ENCODE measurements around the gene GGA2. TPM values are rescaled to one million over a fixed set of nuclear protein-coding genes. Genes with fewer than 3 reads are reported as not detected.

GGA2 gene
- total RNA-seq, 4 donors from 2014 or later = 36.5 to 50.5 (median 41.5) TPM

DNA sequence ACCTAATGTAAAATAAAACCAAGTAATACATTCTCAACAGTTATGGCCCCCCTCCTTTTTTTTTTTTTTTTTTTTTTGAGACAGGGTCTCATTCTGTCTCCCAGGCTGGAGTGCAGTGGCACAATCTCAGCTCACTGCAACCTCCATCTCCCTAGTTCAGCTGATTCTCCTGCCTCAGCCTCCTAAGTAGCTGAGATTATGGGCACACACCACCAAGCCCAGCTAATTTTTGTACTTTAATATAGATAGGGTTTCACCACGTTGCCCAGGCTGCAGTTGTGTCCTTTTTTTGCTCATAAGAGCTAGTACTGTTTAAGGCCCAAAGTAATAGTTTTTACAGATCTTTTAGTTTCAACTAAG is 28.6 kb upstream of the GGA2 start:
- H3K4me1 ChIP-seq = no peaks in the 10 kb centered on the region
- peaks cover 0 to 98% of the 10 kb centered on the region in 2 donors for H3K36me3 ChIP-seq
- H3K27me3 ChIP-seq = no peaks in the 10 kb centered on the region
- H3K27ac ChIP-seq = no peak overlapping the region
- H3K4me3 ChIP-seq = no peak overlapping the region
- H3K9me3 ChIP-seq = no peaks in the 10 kb centered on the region
- no peak for ATAC-seq
- 67 to 78% methylated on average over 1 of the region's 1 CpG for WGBS, 2 donors (ENCODE audit: low coverage in 1 of 2)
- no peak for TF ChIP-seq EP300 (IDR thresholded peaks at IDR 0.05)
- TF ChIP-seq CTCF (IDR thresholded peaks at IDR 0.05) = no peak
- TF ChIP-seq POLR2AphosphoS5 (IDR thresholded peaks at IDR 0.05) = no peak
- TF ChIP-seq POLR2A (IDR thresholded peaks at IDR 0.05) = no peak

DNA sequence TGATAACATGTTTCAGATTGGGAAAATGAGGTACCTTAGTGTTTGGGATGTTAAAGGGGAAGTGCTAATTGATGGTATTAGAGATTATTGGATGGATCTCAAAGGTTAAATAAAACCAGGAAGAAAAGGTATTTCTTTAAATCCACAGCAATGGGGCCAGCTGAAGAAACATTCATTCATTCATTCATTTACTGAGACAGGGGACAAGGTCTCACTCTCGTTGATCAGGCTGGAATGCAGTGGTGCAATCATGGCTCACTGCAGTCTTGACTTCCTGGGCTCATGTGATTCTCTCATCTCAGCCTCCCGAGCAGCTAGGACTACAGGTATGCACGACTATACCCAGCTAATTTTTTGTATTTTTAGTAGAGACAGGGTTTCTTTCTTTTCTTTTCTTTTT is 27.1 kb upstream of the GGA2 start:
- Histone ChIP-seq H3K9me3 (no peaks in the 10 kb centered on the region), H3K27ac (no peak overlapping the region), H3K4me1 (no peaks in the 10 kb centered on the region), H3K36me3 (peaks cover 0 to 98% of the 10 kb centered on the region in 2 donors), H3K4me3 (no peak overlapping the region), H3K27me3 (no peaks in the 10 kb centered on the region)
- TF ChIP-seq POLR2AphosphoS5 (IDR thresholded peaks at IDR 0.05) = no peak
- no peak for TF ChIP-seq POLR2A (IDR thresholded peaks at IDR 0.05)
- TF ChIP-seq EP300 (IDR thresholded peaks at IDR 0.05) = no peak
- TF ChIP-seq CTCF (IDR thresholded peaks at IDR 0.05) = no peak
- ATAC-seq = no peak
- 69 to 76% methylated on average over 3 of the region's 3 CpGs for WGBS, 2 donors (ENCODE audit: low coverage in 1 of 2)

- Histone ChIP-seq H3K27ac (no peak overlapping the region), H3K36me3 (peaks cover 0 to 98% of the 10 kb centered on the region in 2 donors)
Measured at GRCh38 chr16:23535901-23536300, 25.6 kb upstream of the GGA2 start.

GRCh38 chr16:23534868-23535860 is 24.9 kb upstream of the GGA2 start:
- peaks cover 0 to 98% of the 10 kb centered on the region in 2 donors for H3K36me3 ChIP-seq
- no peak overlapping the region for H3K4me3 ChIP-seq
- no peak for ATAC-seq
- H3K4me1 ChIP-seq = no peaks in the 10 kb centered on the region
- WGBS, 2 donors (ENCODE audit: low coverage in 1 of 2) = 96 to 100% methylated on average over 7 to 8 of the region's 19 CpGs
- TF ChIP-seq POLR2A (IDR thresholded peaks at IDR 0.05) (no peak), POLR2AphosphoS5 (IDR thresholded peaks at IDR 0.05) (no peak), EP300 (IDR thresholded peaks at IDR 0.05) (no peak), CTCF (IDR thresholded peaks at IDR 0.05) (no peak)
- no peak overlapping the region for H3K27ac ChIP-seq
- H3K9me3 ChIP-seq = no peaks in the 10 kb centered on the region
- no peaks in the 10 kb centered on the region for H3K27me3 ChIP-seq

More at GRCh38 chr16:23535901-23536300, 25.6 kb upstream of the GGA2 start:
- H3K27me3 ChIP-seq = no peaks in the 10 kb centered on the region
- WGBS, 2 donors (ENCODE audit: low coverage in 1 of 2) = 79 to 81% methylated on average over 2 of the region's 2 CpGs
- no peak overlapping the region for H3K4me3 ChIP-seq
- ATAC-seq = no peak
- no peaks in the 10 kb centered on the region for H3K9me3 ChIP-seq
- no peaks in the 10 kb centered on the region for H3K4me1 ChIP-seq
- TF ChIP-seq CTCF (IDR thresholded peaks at IDR 0.05) (no peak), POLR2A (IDR thresholded peaks at IDR 0.05) (no peak), EP300 (IDR thresholded peaks at IDR 0.05) (no peak), POLR2AphosphoS5 (IDR thresholded peaks at IDR 0.05) (no peak)

DNA sequence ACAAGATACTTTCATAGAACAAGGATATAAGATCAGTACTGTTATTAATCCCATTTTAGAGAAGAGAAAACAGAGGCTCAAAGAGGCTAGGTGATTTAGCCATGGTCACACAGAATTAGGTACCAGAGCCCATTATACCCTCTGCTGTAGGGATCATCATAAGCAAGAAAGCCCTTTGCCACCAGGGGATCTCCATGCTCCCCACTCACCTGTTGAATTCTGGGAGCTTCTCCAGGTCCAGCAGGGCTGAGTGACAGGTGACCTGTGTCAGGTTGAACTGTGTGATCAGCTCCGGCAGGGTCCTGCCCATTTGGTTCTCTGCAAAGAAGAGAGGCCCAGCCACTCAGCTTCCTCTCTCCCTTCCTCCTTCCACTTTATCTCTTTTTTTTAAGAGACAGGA is 22.2 kb upstream of the GGA2 start:
- Histone ChIP-seq H3K27me3 (no peaks in the 10 kb centered on the region), H3K27ac (no peak overlapping the region), H3K36me3 (peaks cover 0 to 100% of the 10 kb centered on the region in 2 donors), H3K9me3 (no peaks in the 10 kb centered on the region), H3K4me3 (no peak overlapping the region), H3K4me1 (no peaks in the 10 kb centered on the region)
- ATAC-seq = no peak
- WGBS, 2 donors (ENCODE audit: low coverage in 1 of 2) = 88% methylated on average over 1 of the region's 1 CpG; no CpG with 5 or more reads in 1 of the 2 donors
- TF ChIP-seq POLR2A (IDR thresholded peaks at IDR 0.05) (no peak), CTCF (IDR thresholded peaks at IDR 0.05) (no peak), EP300 (IDR thresholded peaks at IDR 0.05) (no peak), POLR2AphosphoS5 (IDR thresholded peaks at IDR 0.05) (no peak)

Measured in gastroesophageal sphincter (tissue), 4 donors.